OCI-LY3 (cell line): ENCODE measurements around the gene FMO5.

ENCODE experiments used
- CTCF ChIP-seq: fragments of 200-600, 300-600 bp; sonication (generic); IDR thresholded peaks from 2 replicates; pipeline ENCODE4 v1.5.1; 2014; ENCODE audit warnings: antibody characterized with exemption, low read length, low read depth
- EZH2phosphoT487 ChIP-seq: fragments of 200-600 bp; shearing (Covaris generic); IDR thresholded peaks from 2 replicates; pipeline ENCODE4 v1.6.1; 2018; ENCODE audit warnings: antibody characterized with exemption, mixed run types, low read depth

- no peak for TF ChIP-seq CTCF
- TF ChIP-seq EZH2phosphoT487 = no peak
These were observed 72.4 kb downstream of the FMO5 start for GRCh38 chr1:147152772-147153171.
